IMR-90 (cell line): ENCODE measurements around the gene NACA. TPM values are rescaled to one million over a fixed set of nuclear protein-coding genes. Genes with fewer than 3 reads are reported as not detected.
A peak's percentile ranks its signal among the peaks of the same experiment; 100 is the strongest.

Experiments used
- ATAC-seq: fragments of 200-7000 bp; cut with Tn5 transposase; 2 replicates; pipeline ENCODE4 v1.9.1; 2020; ENCODE audit warnings: low read depth, mild to moderate bottlenecking, moderate library complexity
- BruUV-seq: library from RNA; stranded (reverse); fragments of 400-500 nt; replicated peaks from 2 replicates; lab custom pipeline; 2021; lab: Mats Ljungman, UMichigan
- CTCF ChIA-PET: fragments of 300-600 bp; formaldehyde crosslinking; extraction: SDS; loops from one replicate; lab custom pipeline; 2021; ENCODE audit warnings: antibody characterized with exemption; lab: Yijun Ruan, JAX
- POLR2A ChIA-PET: fragments of 300-600 bp; sonication (Branson Sonifier 250); formaldehyde crosslinking; loops from one replicate; lab custom pipeline; 2022; ENCODE audit warnings: antibody characterized with exemption; ENCODE audit not compliant: unreplicated experiment; lab: Charles Lee
- DNase-seq: peaks from one replicate; pipeline ENCODE4 v3.0.0; 2013
- H2AFZ ChIP-seq: replicated peaks from 2 replicates; pipeline ENCODE3; 2013; ENCODE audit warnings: low read length, mild to moderate bottlenecking; ENCODE audit not compliant: poor library complexity
- H2AK5ac ChIP-seq: 2 replicates; pipeline ENCODE4 v1.6.1; 2013; ENCODE audit warnings: low read depth, low read length, inconsistent platforms
- H2AK9ac ChIP-seq: replicated peaks from 2 replicates; pipeline ENCODE3; 2013; ENCODE audit warnings: mild to moderate bottlenecking, low read depth, low read length, moderate library complexity; ENCODE audit not compliant: poor library complexity
- H2BK120ac ChIP-seq: 2 replicates; pipeline ENCODE4 v1.6.1; 2013; ENCODE audit warnings: low read depth, low read length, inconsistent platforms
- H2BK15ac ChIP-seq: 3 replicates; pipeline ENCODE4 v1.6.1; 2013; ENCODE audit warnings: low read depth, low read length, inconsistent platforms
- H2BK20ac ChIP-seq: 2 replicates; pipeline ENCODE4 v1.6.1; 2013; ENCODE audit warnings: low read depth, mild to moderate bottlenecking, inconsistent platforms, low read length, moderate library complexity
- H2BK5ac ChIP-seq: 2 replicates; pipeline ENCODE4 v1.6.1; 2013; ENCODE audit warnings: mild to moderate bottlenecking, low read depth, low read length, inconsistent platforms; ENCODE audit not compliant: poor library complexity, severe bottlenecking
- H3K14ac ChIP-seq: replicated peaks from 2 replicates; pipeline ENCODE4 v1.6.1; 2013; ENCODE audit warnings: low read depth, low read length, inconsistent platforms
- H3K18ac ChIP-seq: 2 replicates; pipeline ENCODE4 v1.6.1; 2013; ENCODE audit warnings: low read depth, low read length, control low read depth
- H3K23ac ChIP-seq: 2 replicates; pipeline ENCODE4 v1.6.1; 2013; ENCODE audit warnings: low read depth, low read length, inconsistent platforms
- H3K27ac ChIP-seq: 2 replicates; pipeline ENCODE4 v1.5.1; 2013; ENCODE audit warnings: mild to moderate bottlenecking, control low read depth, low read length; ENCODE audit not compliant: insufficient read depth
- H3K27me3 ChIP-seq: 2 replicates; pipeline ENCODE4 v1.6.1; 2013; ENCODE audit warnings: low read length; ENCODE audit not compliant: control insufficient read depth, insufficient read depth
- H3K36me3 ChIP-seq: 2 replicates; pipeline ENCODE4 v1.6.1; 2013; ENCODE audit warnings: low read length, mixed read lengths; ENCODE audit not compliant: control insufficient read depth, insufficient read depth
- H3K4ac ChIP-seq: 2 replicates; pipeline ENCODE4 v1.6.1; 2013; ENCODE audit warnings: low read depth, low read length, inconsistent platforms
- H3K4me1 ChIP-seq: 2 replicates; pipeline ENCODE4 v1.6.1; 2013; ENCODE audit warnings: low read length, mixed read lengths; ENCODE audit not compliant: control insufficient read depth, insufficient read depth
- H3K4me2 ChIP-seq: 2 replicates; pipeline ENCODE4 v1.6.1; 2013; ENCODE audit warnings: low read depth, mild to moderate bottlenecking, control low read depth, low read length, moderate library complexity
- H3K4me3 ChIP-seq: 2 replicates; pipeline ENCODE4 v1.5.1; 2013; ENCODE audit warnings: low read depth, mild to moderate bottlenecking, control low read depth, low read length, moderate library complexity; ENCODE audit not compliant: insufficient read depth
- H3K56ac ChIP-seq: 2 replicates; pipeline ENCODE4 v1.6.1; 2013; ENCODE audit warnings: low read length, inconsistent platforms; ENCODE audit not compliant: insufficient read depth; ENCODE audit errors: extremely low read depth
- H3K79me1 ChIP-seq, 2 experiments: 2 replicates each; pipeline ENCODE4 v1.6.1; 2013; ENCODE audit warnings: low read length in 2 of 2, inconsistent platforms in 1 of 2, low read depth in 1 of 2
- H3K9ac ChIP-seq: 2 replicates; pipeline ENCODE4 v1.6.1; 2013; ENCODE audit warnings: low read depth, low read length, control low read depth
- H3K9me1 ChIP-seq: 2 replicates; pipeline ENCODE4 v1.6.1; 2013; ENCODE audit warnings: low read length, inconsistent platforms; ENCODE audit not compliant: insufficient read depth
- H3K9me3 ChIP-seq: 2 replicates; pipeline ENCODE4 v1.6.1; 2013; ENCODE audit warnings: low read length; ENCODE audit not compliant: control insufficient read depth, insufficient read depth
- H4K20me1 ChIP-seq: 2 replicates; pipeline ENCODE4 v1.6.1; 2013; ENCODE audit warnings: low read length, inconsistent platforms; ENCODE audit not compliant: insufficient read depth
- H4K5ac ChIP-seq: 2 replicates; pipeline ENCODE4 v1.6.1; 2013; ENCODE audit warnings: mild to moderate bottlenecking, low read depth, low read length, control low read depth
- H4K8ac ChIP-seq, 2 experiments: 2 replicates each; pipeline ENCODE4 v1.6.1; 2013; ENCODE audit warnings: low read depth in 2 of 2, low read length in 2 of 2, control low read depth in 1 of 2, inconsistent platforms in 1 of 2
- H4K91ac ChIP-seq: 2 replicates; pipeline ENCODE4 v1.6.1; 2013; ENCODE audit warnings: low read depth, low read length, inconsistent platforms; ENCODE audit not compliant: insufficient read depth
- CEBPB ChIP-seq: IDR thresholded peaks from 2 replicates; pipeline ENCODE4 v1.6.1; 2012; ENCODE audit warnings: low read depth, low read length, improper control_type of control experiment
- CHD1 ChIP-seq: IDR thresholded peaks from 2 replicates; pipeline ENCODE4 v1.6.1; 2012; ENCODE audit warnings: low read depth, low read length, improper control_type of control experiment
- MXI1 ChIP-seq: IDR thresholded peaks from 2 replicates; pipeline ENCODE4 v1.6.1; 2012; ENCODE audit warnings: low read depth, mild to moderate bottlenecking, low read length, moderate library complexity, borderline replicate concordance
- whole genome bisulfite sequencing, 2 experiments: methylation state at CpG; one replicate each; pipeline versions ENCODE4 v1.1.5 to v1.1.7; 2013; ENCODE audit warnings: missing lambda C conversion rate in 2 of 2; ENCODE audit not compliant: insufficient read length in 1 of 2; ENCODE audit errors: extremely low coverage in 2 of 2; 5-methylcytosine and 5-hydroxymethylcytosine counted together
- dilution Hi-C: fragments of 300-500 bp; cut with HindIII; formaldehyde crosslinking; loops from one replicate; pipeline ENCODE4 v1.14.3; 2018; ENCODE audit warnings: low sequenced_read_pairs; ENCODE audit not compliant: unreplicated experiment
- in situ Hi-C: fragments of 300-500 bp; cut with MboI; formaldehyde crosslinking; loops from 3 replicates; pipeline ENCODE4 v1.14.3; 2019; ENCODE audit warnings: low sequenced_read_pairs, inconsistent platforms, mixed read lengths
- intact Hi-C: fragments of 100-400 bp; cut with micrococcal nuclease; formaldehyde crosslinking; loops from 2 replicates; pipeline ENCODE4 v1.10.0; 2022
- polyA plus RNA-seq, 3 experiments: library from polyadenylated mRNA; depleted of rRNA; stranded (reverse); fragments of >200 nt; gene quantifications; 2 replicates each; pipeline ENCODE4 v1.2.3, GENCODE V29; 2012; ENCODE audit warnings: low replicate concordance in 1 of 3
- total RNA-seq: library from RNA; depleted of rRNA; stranded (reverse); fragments of >200 nt; gene quantifications from 2 replicates; pipeline ENCODE4 v1.2.3, GENCODE V29; 2012

The NACA gene
- total and polyA plus RNA-seq, 2 of the 4 experiments (the other 2 are of a cell fraction) = 662 to 1,223 TPM

DNA sequence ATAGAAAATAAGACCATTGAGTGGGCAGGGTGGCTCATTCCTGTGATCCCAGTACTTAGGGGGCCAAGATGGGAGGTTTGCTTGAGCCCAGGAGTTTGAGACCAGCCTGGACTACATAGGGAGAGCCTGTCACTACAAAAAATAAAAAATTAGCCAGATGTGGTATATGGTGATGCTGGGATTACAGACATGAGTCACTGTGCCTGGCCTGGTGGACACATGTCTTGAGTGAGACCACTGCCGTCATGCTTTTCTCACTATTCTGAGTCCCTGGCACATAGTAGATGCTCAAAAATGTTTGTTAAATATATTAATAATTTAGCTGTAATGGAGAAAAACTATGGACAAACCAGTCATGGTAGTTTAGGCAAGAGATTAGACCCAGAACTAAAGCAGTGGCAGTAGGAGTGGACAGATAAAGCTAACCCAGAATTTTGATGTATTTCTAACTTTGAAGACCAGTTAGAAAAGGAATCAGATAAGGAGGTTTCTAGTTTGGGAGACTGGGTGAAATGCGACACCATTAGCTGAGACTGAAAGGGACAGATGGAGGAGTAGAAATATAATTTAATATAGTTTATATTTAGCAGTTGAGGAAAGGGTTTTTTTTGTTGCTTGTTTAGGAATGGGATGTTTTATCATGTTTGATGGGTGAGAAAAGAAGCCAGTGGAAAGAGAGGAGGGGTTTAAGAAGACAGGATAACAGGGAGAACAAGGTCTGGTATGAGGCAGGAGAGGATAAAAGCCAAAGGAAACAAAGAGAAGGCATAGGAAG is 29.6 kb downstream of the NACA start:
- intact Hi-C loops (no loop called here), dilution Hi-C loops (no loop called here), in situ Hi-C loops (no loop called here)
- H3K56ac ChIP-seq = no peak overlapping the region
- ChIA-PET POLR2A (no interaction called here), CTCF (no interaction called here)
- H3K9ac ChIP-seq = no peak overlapping the region
- H2BK120ac ChIP-seq = no peak overlapping the region
- no TSS peak for BruUV-seq
- no peak overlapping the region for H2BK15ac ChIP-seq
- no peaks in the 10 kb centered on the region for H3K79me1 ChIP-seq
- H4K91ac ChIP-seq = no peak overlapping the region
- peak; percentile 69 for ATAC-seq
- H3K23ac ChIP-seq = no peak overlapping the region
- no peak overlapping the region for H2BK20ac ChIP-seq
- no peak overlapping the region for H3K14ac ChIP-seq
- no peak overlapping the region for H2AK5ac ChIP-seq
- H4K20me1 ChIP-seq = no peaks in the 10 kb centered on the region
- no peak overlapping the region for H3K27ac ChIP-seq
- H3K27me3 ChIP-seq = no peaks in the 10 kb centered on the region
- H2AFZ ChIP-seq = no peak overlapping the region
- no peak overlapping the region for H4K5ac ChIP-seq
- no peak overlapping the region for H4K8ac ChIP-seq
- H3K4me2 ChIP-seq = peak overlapping the region; percentile 33; the same call in 1 of the 2 replicates
- no peak overlapping the region for H2AK9ac ChIP-seq
- DNase-seq = peak; percentile 55
- no peak overlapping the region for H3K4me3 ChIP-seq
- H3K4me1 ChIP-seq = peaks cover 3% of the 10 kb centered on the region; the same call in 1 of the 2 replicates
- no peaks in the 10 kb centered on the region for H3K36me3 ChIP-seq
- no peaks in the 10 kb centered on the region for H3K9me1 ChIP-seq
- H3K18ac ChIP-seq = no peak overlapping the region; the same call in 1 of the 2 replicates
- H3K4ac ChIP-seq = no peak overlapping the region
- H2BK5ac ChIP-seq = no peak overlapping the region
- TF ChIP-seq MXI1 = no peak
- TF ChIP-seq CHD1 = no peak
- no peak for TF ChIP-seq CEBPB
- WGBS, 2 experiments = no CpG with 5 or more reads among the region's 2 CpGs
- H3K9me3 ChIP-seq = no peaks in the 10 kb centered on the region
